ENCODE data around the gene SLC22A31. TPM values are rescaled to one million over a fixed set of nuclear protein-coding genes. Genes with fewer than 3 reads are reported as not detected.

The SLC22A31 gene
- total RNA-seq, 1 donor from 2014 or later: not detected

- no peak overlapping the region for H3K27ac ChIP-seq
- H3K27me3 Mint-ChIP-seq (ENCODE audit: insufficient read depth, low read depth): peaks cover 7% of the 10 kb centered on the region
- no peak overlapping the region for H3K27ac Mint-ChIP-seq
- H3F3A ChIP-seq (ENCODE audit: low read depth): peaks cover 17% of the 10 kb centered on the region
- no peak overlapping the region for H3K4me3 ChIP-seq
- no peaks in the 10 kb centered on the region for H3K9me3 ChIP-seq (ENCODE audit: low read depth)
- H3K4me2 ChIP-seq: no peak overlapping the region
- TF ChIP-seq EZH2 (IDR thresholded peaks at IDR 0.05) (no peak), EZH2phosphoT487 (IDR thresholded peaks at IDR 0.05) (no peak)
- TF ChIP-seq, protein P1, sequence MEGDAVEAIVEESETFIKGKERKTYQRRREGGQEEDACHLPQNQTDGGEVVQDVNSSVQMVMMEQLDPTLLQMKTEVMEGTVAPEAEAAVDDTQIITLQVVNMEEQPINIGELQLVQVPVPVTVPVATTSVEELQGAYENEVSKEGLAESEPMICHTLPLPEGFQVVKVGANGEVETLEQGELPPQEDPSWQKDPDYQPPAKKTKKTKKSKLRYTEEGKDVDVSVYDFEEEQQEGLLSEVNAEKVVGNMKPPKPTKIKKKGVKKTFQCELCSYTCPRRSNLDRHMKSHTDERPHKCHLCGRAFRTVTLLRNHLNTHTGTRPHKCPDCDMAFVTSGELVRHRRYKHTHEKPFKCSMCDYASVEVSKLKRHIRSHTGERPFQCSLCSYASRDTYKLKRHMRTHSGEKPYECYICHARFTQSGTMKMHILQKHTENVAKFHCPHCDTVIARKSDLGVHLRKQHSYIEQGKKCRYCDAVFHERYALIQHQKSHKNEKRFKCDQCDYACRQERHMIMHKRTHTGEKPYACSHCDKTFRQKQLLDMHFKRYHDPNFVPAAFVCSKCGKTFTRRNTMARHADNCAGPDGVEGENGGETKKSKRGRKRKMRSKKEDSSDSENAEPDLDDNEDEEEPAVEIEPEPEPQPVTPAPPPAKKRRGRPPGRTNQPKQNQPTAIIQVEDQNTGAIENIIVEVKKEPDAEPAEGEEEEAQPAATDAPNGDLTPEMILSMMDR (IDR thresholded peaks at IDR 0.05): no peak
- DNase-seq (ENCODE audit: low spot score): no peak
- no peaks in the 10 kb centered on the region for H3K36me3 ChIP-seq
- no peak overlapping the region for H3K4me3 Mint-ChIP-seq
- peaks cover 6% of the 10 kb centered on the region for H3K9me3 Mint-ChIP-seq
- no peaks in the 10 kb centered on the region for H3K36me3 Mint-ChIP-seq
- H2AFZ ChIP-seq (replicated peaks): no peak overlapping the region
- no peaks in the 10 kb centered on the region for H3K79me2 ChIP-seq (ENCODE audit: low read depth)
- peaks cover 6% of the 10 kb centered on the region for H3K4me1 Mint-ChIP-seq
- no peaks in the 10 kb centered on the region for H3K4me1 ChIP-seq
- H3K9ac ChIP-seq: no peak overlapping the region
- no peaks in the 10 kb centered on the region for H4K20me1 ChIP-seq (ENCODE audit: low read depth)
- H3K27me3 ChIP-seq: no peaks in the 10 kb centered on the region
These were observed 42.6 kb downstream of the SLC22A31 start for GRCh38 chr16:89157778-89158177.

- Histone ChIP-seq H3K27ac (no peak overlapping the region), H3K4me2 (no peak overlapping the region), H3K79me2 (ENCODE audit: low read depth) (no peaks in the 10 kb centered on the region), H3K4me1 (no peaks in the 10 kb centered on the region), H4K20me1 (ENCODE audit: low read depth) (no peaks in the 10 kb centered on the region), H3K9me3 (ENCODE audit: low read depth) (no peaks in the 10 kb centered on the region), H3K9ac (no peak overlapping the region), H3K36me3 (no peaks in the 10 kb centered on the region), H3K27me3 (no peaks in the 10 kb centered on the region), H3K4me3 (no peak overlapping the region), H3F3A (ENCODE audit: low read depth) (peaks cover 17% of the 10 kb centered on the region), H2AFZ (replicated peaks) (no peak overlapping the region)
- no peak overlapping the region for H3K4me3 Mint-ChIP-seq
- peaks cover 2% of the 10 kb centered on the region for H3K36me3 Mint-ChIP-seq
- no peak overlapping the region for H3K27ac Mint-ChIP-seq
- TF ChIP-seq, protein P1 (IDR thresholded peaks at IDR 0.05): no peak
- no peak for TF ChIP-seq EZH2 (IDR thresholded peaks at IDR 0.05)
- peaks cover 6% of the 10 kb centered on the region for H3K9me3 Mint-ChIP-seq
- H3K27me3 Mint-ChIP-seq (ENCODE audit: insufficient read depth, low read depth): peaks cover 10% of the 10 kb centered on the region
- peaks cover 3% of the 10 kb centered on the region for H3K4me1 Mint-ChIP-seq
- no peak for DNase-seq (ENCODE audit: low spot score)
These were observed 43.3 kb downstream of the SLC22A31 start for GRCh38 chr16:89156740-89157645.

GRCh38 chr16:89155851-89156739 lies 44.2 kb downstream of the SLC22A31 start:
- no peak overlapping the region for H3K4me3 Mint-ChIP-seq
- Histone ChIP-seq H3K27ac (no peak overlapping the region), H2AFZ (replicated peaks) (no peak overlapping the region)

More at GRCh38 chr16:89155851-89156739, 44.2 kb downstream of the SLC22A31 start:
- peaks cover 8% of the 10 kb centered on the region for H3K27me3 Mint-ChIP-seq (ENCODE audit: insufficient read depth, low read depth)
- H3K4me1 Mint-ChIP-seq: no peaks in the 10 kb centered on the region
- TF ChIP-seq, protein P1 (IDR thresholded peaks at IDR 0.05): no peak
- TF ChIP-seq EZH2 (IDR thresholded peaks at IDR 0.05) (no peak), EZH2phosphoT487 (IDR thresholded peaks at IDR 0.05) (no peak)
- H3K36me3 ChIP-seq: no peaks in the 10 kb centered on the region
- H3K9ac ChIP-seq: no peak overlapping the region
- H3K27me3 ChIP-seq: no peaks in the 10 kb centered on the region
- no peaks in the 10 kb centered on the region for H3K79me2 ChIP-seq (ENCODE audit: low read depth)
- no peaks in the 10 kb centered on the region for H3K9me3 ChIP-seq (ENCODE audit: low read depth)
- H3K9me3 Mint-ChIP-seq: peaks cover 6% of the 10 kb centered on the region
- no peak for DNase-seq (ENCODE audit: low spot score)
- H3K36me3 Mint-ChIP-seq: peaks cover 7% of the 10 kb centered on the region
- no peak overlapping the region for H3K27ac Mint-ChIP-seq
- no peak overlapping the region for H3K4me3 ChIP-seq
- H3K4me2 ChIP-seq: no peak overlapping the region
- no peaks in the 10 kb centered on the region for H3K4me1 ChIP-seq
- H3F3A ChIP-seq (ENCODE audit: low read depth): peaks cover 17% of the 10 kb centered on the region
- no peaks in the 10 kb centered on the region for H4K20me1 ChIP-seq (ENCODE audit: low read depth)
